Endothelial cell of umbilical vein (primary cell): ENCODE data around the gene C6orf132. TPM values are rescaled to one million over a fixed set of nuclear protein-coding genes. Genes with fewer than 3 reads are reported as not detected.

Experiments used
- BruUV-seq: library from RNA; stranded (reverse); fragments of 400-500 nt; replicated peaks from 2 replicates; lab custom pipeline; 2021; lab: Mats Ljungman, UMichigan
- CTCF ChIA-PET: fragments of 300-600, 350-600 bp; sonication (Branson Sonifier 250); formaldehyde crosslinking; loops from one replicate; lab custom pipeline; 2021; ENCODE audit warnings: antibody characterized with exemption, inconsistent platforms; lab: Charles Lee
- POLR2A ChIA-PET: fragments of 300-600, 350-600 bp; sonication (Branson Sonifier 250); formaldehyde crosslinking; loops from one replicate; lab custom pipeline; 2021; ENCODE audit warnings: antibody characterized with exemption, inconsistent platforms; lab: Charles Lee
- DNase-seq: peaks from one replicate; pipeline ENCODE4 v3.0.0-alpha.2; 2011; ENCODE audit warnings: low read depth, low spot score
- FAIRE-seq: peaks from 2 replicates; lab custom pipeline; 2011; peaks lifted over from hg19 to GRCh38; lab: Jason Lieb, UNC
- H2AFZ ChIP-seq: 2 replicates; pipeline ENCODE4 v1.6.0; 2012; ENCODE audit warnings: low read depth, low read length, control low read depth, inconsistent platforms
- H3K27ac ChIP-seq: 2 replicates; pipeline ENCODE4 v1.5.1; 2011; ENCODE audit warnings: low read depth, mild to moderate bottlenecking, control low read depth, low read length, moderate library complexity; ENCODE audit not compliant: insufficient read depth
- H3K27me3 ChIP-seq, 2 experiments: 2 replicates each; pipeline versions ENCODE4 v1.6.0 to v1.6.1; 2011; ENCODE audit warnings: low read length in 2 of 2, mixed read lengths in 1 of 2; ENCODE audit not compliant: control insufficient read depth in 2 of 2, insufficient read depth in 2 of 2
- H3K36me3 ChIP-seq, 2 experiments: 2 replicates in 1 of 2; 3 replicates in 1 of 2; pipeline ENCODE4 v1.5.1; 2011; ENCODE audit warnings: low read length in 2 of 2, mild to moderate bottlenecking in 1 of 2, moderate library complexity in 1 of 2; ENCODE audit not compliant: control insufficient read depth in 2 of 2, insufficient read depth in 2 of 2; ENCODE audit errors: extremely low read depth in 1 of 2
- H3K4me1 ChIP-seq: 3 replicates; pipeline ENCODE4 v1.5.1; 2011; ENCODE audit warnings: mild to moderate bottlenecking, low read length; ENCODE audit not compliant: control insufficient read depth, insufficient read depth; ENCODE audit errors: extremely low read depth
- H3K4me2 ChIP-seq: 2 replicates; pipeline ENCODE4 v1.6.1; 2011; ENCODE audit warnings: low read length, control low read depth, mixed read lengths; ENCODE audit not compliant: insufficient read depth
- H3K4me3 ChIP-seq, 3 experiments: fragments of 200-600 bp in 1 of 3; sonication (generic), shearing (Covaris generic) in 1 of 3; replicated peaks in 1 of 3; 2 replicates each; pipeline ENCODE4 v1.5.1; 2011 to 2016; ENCODE audit warnings: control low read depth in 3 of 3, low read length in 3 of 3, mild to moderate bottlenecking in 2 of 3, inconsistent platforms in 1 of 3, low read depth in 1 of 3, moderate library complexity in 1 of 3; ENCODE audit not compliant: insufficient read depth in 1 of 3
- H3K79me2 ChIP-seq: 2 replicates; pipeline ENCODE4 v1.6.0; 2012; ENCODE audit warnings: low read length, inconsistent platforms; ENCODE audit not compliant: control insufficient read depth, insufficient read depth
- H3K9ac ChIP-seq: replicated peaks from 2 replicates; pipeline ENCODE3; 2011; ENCODE audit warnings: low read length, control low read depth; ENCODE audit not compliant: insufficient read depth; ENCODE audit errors: extremely low read depth
- H3K9me1 ChIP-seq: replicated peaks from 3 replicates; pipeline ENCODE4 v1.6.0; 2011; ENCODE audit warnings: mild to moderate bottlenecking, low read length; ENCODE audit not compliant: control insufficient read depth, insufficient read depth; ENCODE audit errors: extremely low read depth
- H3K9me3 ChIP-seq: replicated peaks from 2 replicates; pipeline ENCODE4 v1.5.1; 2012; ENCODE audit warnings: low read length, inconsistent platforms; ENCODE audit not compliant: control insufficient read depth, insufficient read depth
- H4K20me1 ChIP-seq: replicated peaks from 2 replicates; pipeline ENCODE3; 2011; ENCODE audit warnings: mild to moderate bottlenecking, low read length; ENCODE audit not compliant: control insufficient read depth, insufficient read depth; ENCODE audit errors: extremely low read depth
- CTCF ChIP-seq, 2 donors: IDR thresholded peaks; 1 replicate in 1 of 2; 2 replicates in 1 of 2; pipeline ENCODE4 v1.5.1; 2011; ENCODE audit warnings: low read length in 2 of 2, mild to moderate bottlenecking in 2 of 2, moderate library complexity in 2 of 2, control low read depth in 1 of 2, inconsistent platforms in 1 of 2, low read depth in 1 of 2; ENCODE audit not compliant: insufficient read depth in 1 of 2; ENCODE audit errors: extremely low read depth in 1 of 2
- EZH2 ChIP-seq: IDR thresholded peaks from 2 replicates; pipeline ENCODE4 v1.6.1; 2012; ENCODE audit warnings: borderline replicate concordance, low read depth, mild to moderate bottlenecking, moderate library complexity, low read length, inconsistent platforms; ENCODE audit not compliant: severe bottlenecking
- GATA2 ChIP-seq: IDR thresholded peaks from 2 replicates; pipeline ENCODE4 v1.7.0; 2011; ENCODE audit warnings: low read depth, mild to moderate bottlenecking, moderate library complexity, mixed read lengths, low read length; ENCODE audit not compliant: insufficient read length, insufficient read depth
- JUN ChIP-seq: IDR thresholded peaks from 2 replicates; pipeline ENCODE4 v1.6.1; 2011; ENCODE audit warnings: borderline replicate concordance, low read depth; ENCODE audit not compliant: insufficient read length, insufficient read depth
- MAX ChIP-seq: IDR thresholded peaks from 2 replicates; pipeline ENCODE4 v1.6.1; 2011; ENCODE audit not compliant: insufficient read depth, insufficient read length
- MYC ChIP-seq: IDR thresholded peaks from one replicate; pipeline ENCODE4 v1.6.1; 2011; ENCODE audit warnings: mild to moderate bottlenecking, low read depth, low read length
- POLR2A ChIP-seq: IDR thresholded peaks from 2 replicates; pipeline ENCODE4 v1.6.1; 2012; ENCODE audit warnings: low read depth, mild to moderate bottlenecking, control low read depth, low read length
- dilution Hi-C: fragments of 300-500 bp; cut with MboI; formaldehyde crosslinking; loops from one replicate; pipeline ENCODE4 v1.15.0; 2019; ENCODE audit warnings: low sequenced_read_pairs; ENCODE audit not compliant: extremely low pct_ligation_motif_present
- intact Hi-C: fragments of 100-400 bp; cut with micrococcal nuclease; formaldehyde crosslinking; loops from one replicate; pipeline ENCODE4 v1.10.0; 2022
- polyA plus RNA-seq, 4 experiments: library from polyadenylated mRNA; depleted of rRNA in 3 of 4; stranded (reverse) in 3 of 4; unstranded in 1 of 4; fragments of >200 nt; gene quantifications; 2 replicates each; pipeline versions ENCODE4 v1.2.1 to v1.2.3, GENCODE V29; 2011 to 2012; ENCODE audit warnings: missing spikeins in 1 of 4
- total RNA-seq: library from RNA; stranded (reverse); gene quantifications from 2 replicates; pipeline ENCODE4 v1.2.3, GENCODE V29; 2021

The C6orf132 gene
- total and polyA plus RNA-seq, 2 donors (not counting 3 experiments of a cell fraction or from before 2014, with no cell fraction given) = 0.15 to 0.71 TPM

- Histone ChIP-seq H3K4me3 (no peak overlapping the region), H3K9me3 (no peaks in the 10 kb centered on the region), H3K4me1 (peaks cover 22% of the 10 kb centered on the region), H3K4me2 (no peak overlapping the region), H3K79me2 (no peaks in the 10 kb centered on the region), H3K9ac (no peak overlapping the region), H3K9me1 (no peaks in the 10 kb centered on the region), H3K27me3 (peaks cover 2% of the 10 kb centered on the region in 2 experiments), H2AFZ (no peak overlapping the region), H4K20me1 (no peaks in the 10 kb centered on the region), H3K27ac (no peak overlapping the region), H3K36me3 (no peaks in the 10 kb centered on the region)
- FAIRE-seq = no peak
- no TSS peak for BruUV-seq
- CTCF ChIA-PET = interaction anchor here (0.9 to 2.5 kb wide), 4 partner anchors 10 to 74 kb away, joined by 3 to 11 read pairs (median 4); no protein-coding TSS in a partner anchor
- DNase-seq = no peak
- dilution Hi-C loops = no loop called here
- TF ChIP-seq GATA2 (no peak), JUN (no peak), MYC (no peak), CTCF (IDR thresholded peaks at IDR 0.05; ENCODE audit: extremely low read depth in 1 of 2, insufficient read depth in 1 of 2, low read depth in 1 of 2, low read length in 2 of 2) (no peak), EZH2 (no peak), MAX (no peak), POLR2A (no peak)
- POLR2A ChIA-PET = no interaction called here
- intact Hi-C loops = no loop called here
These were observed 2.4 kb downstream of the C6orf132 start for GRCh38 chr6:42140032-42140431.
